Tibial nerve (tissue), 3 donors: ENCODE data around the gene ATXN7L1.

Experiments
- POLR2A ChIP-seq, 2 donors: fragments of 450-650 bp; IDR thresholded peaks; one replicate each; pipeline ENCODE4 v1.6.1; 2017; ENCODE audit warnings: antibody characterized with exemption in 2 of 2, mild to moderate bottlenecking in 2 of 2, moderate library complexity in 2 of 2
- TF ChIP-seq, protein P1 (sequence below), 5 experiments: fragments of 200-600 bp in 3 of 5; fragments of 450-650 bp in 2 of 5; sonication (generic) in 3 of 5; IDR thresholded peaks; one replicate each; pipeline ENCODE4 v1.5.1; 2016 to 2019; ENCODE audit warnings: antibody characterized with exemption in 5 of 5, mild to moderate bottlenecking in 3 of 5, moderate library complexity in 2 of 5

DNA sequence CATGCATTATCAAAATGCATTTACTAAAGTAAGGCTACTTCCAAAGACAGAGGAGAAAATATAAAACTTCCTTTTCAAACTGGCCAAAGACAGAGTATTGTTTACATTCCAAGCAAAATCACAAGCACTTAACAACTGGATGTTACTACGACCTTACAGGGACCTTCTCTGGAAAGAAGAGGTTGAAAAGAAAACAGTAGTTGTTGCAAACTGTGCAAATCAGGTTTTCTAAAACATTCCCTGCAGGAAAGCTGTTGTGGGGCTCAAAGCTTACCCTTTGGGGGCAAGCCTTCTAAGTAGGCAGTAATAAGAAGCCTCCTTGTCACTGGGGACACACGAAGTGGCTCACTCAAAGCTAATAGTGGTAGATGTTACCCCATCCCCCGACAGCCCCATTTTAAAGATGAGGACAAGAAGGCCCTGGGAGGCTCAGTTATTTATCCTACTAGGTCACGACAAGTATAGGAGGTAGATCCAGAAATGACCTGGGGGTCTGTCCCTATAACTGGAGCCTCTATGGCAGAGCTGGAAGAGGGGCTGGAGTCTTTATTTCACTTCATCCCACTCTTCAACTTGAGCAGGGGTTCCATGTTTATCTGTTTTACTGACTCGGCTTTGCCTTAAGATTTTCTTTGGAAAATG, 46.6 kb downstream of the ATXN7L1 start:
- TF ChIP-seq POLR2A (IDR thresholded peaks at IDR 0.05), result no peak
- TF ChIP-seq, protein P1, sequence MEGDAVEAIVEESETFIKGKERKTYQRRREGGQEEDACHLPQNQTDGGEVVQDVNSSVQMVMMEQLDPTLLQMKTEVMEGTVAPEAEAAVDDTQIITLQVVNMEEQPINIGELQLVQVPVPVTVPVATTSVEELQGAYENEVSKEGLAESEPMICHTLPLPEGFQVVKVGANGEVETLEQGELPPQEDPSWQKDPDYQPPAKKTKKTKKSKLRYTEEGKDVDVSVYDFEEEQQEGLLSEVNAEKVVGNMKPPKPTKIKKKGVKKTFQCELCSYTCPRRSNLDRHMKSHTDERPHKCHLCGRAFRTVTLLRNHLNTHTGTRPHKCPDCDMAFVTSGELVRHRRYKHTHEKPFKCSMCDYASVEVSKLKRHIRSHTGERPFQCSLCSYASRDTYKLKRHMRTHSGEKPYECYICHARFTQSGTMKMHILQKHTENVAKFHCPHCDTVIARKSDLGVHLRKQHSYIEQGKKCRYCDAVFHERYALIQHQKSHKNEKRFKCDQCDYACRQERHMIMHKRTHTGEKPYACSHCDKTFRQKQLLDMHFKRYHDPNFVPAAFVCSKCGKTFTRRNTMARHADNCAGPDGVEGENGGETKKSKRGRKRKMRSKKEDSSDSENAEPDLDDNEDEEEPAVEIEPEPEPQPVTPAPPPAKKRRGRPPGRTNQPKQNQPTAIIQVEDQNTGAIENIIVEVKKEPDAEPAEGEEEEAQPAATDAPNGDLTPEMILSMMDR (IDR thresholded peaks at IDR 0.05), result no peak
